GM21576 (cell line): ENCODE data around the gene UQCC2.
A peak's percentile ranks its signal among the peaks of the same experiment; 100 is the strongest.

Experiments used
- ATAC-seq: cut with Tn5 transposase; IDR thresholded peaks from one replicate; pipeline ENCODE4 v1.9.1; 2021; ENCODE audit warnings: mild to moderate bottlenecking, moderate library complexity; ENCODE audit not compliant: unreplicated experiment

UQCC2 gene

DNA sequence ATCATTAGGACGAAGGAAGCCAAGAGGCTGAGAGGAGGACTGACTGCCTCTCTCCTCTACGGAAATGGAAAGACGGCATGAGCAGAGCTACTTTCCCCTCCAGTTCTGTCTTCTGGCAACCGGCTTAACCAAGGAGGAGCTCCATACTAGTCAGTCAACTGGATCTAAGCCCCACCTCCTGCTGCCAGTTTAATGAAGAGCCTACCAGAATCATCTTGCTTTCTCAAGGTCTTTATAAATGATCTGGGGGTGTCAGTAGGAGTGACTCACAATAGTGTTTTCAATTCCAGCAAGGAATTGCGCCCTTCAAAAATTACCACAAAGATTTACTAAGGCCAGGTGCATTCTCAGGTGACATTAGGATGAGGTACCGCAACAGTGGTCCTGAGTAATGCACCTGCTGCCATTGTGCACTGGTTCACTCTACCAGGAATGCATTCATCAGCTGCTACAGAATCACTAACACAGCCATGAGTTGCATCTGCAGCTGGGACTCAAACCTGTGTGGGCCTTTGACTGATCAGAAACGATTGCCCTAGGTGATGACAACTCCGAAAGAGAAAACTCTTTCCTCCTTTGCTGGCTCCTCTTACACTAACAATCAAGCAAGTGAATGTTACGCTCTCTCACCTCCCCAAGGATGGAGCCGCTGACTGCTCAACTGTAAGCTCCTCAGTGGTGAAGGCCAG lies 2.8 kb downstream of the UQCC2 start:
- ATAC-seq: no peak

DNA sequence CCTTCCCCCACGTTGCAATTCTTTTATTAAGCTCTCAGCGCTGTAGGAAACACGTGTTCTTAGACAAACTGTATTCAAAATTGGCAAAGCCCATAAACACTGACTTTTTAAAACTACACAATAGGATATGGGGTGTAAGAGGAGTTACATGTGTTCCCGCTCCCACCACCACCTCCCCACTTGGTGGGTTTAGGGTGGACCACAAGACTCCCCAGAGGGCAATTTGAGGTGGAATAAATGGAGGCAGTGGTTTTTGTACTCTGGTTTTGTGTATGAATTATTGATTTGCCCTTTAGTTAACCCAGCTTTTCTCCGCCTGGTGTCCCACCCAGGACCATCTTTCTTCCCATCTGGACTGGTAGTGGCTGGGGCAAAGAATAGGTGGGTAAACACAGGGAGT lies 3.7 kb downstream of the UQCC2 start:
- no peak for ATAC-seq

DNA sequence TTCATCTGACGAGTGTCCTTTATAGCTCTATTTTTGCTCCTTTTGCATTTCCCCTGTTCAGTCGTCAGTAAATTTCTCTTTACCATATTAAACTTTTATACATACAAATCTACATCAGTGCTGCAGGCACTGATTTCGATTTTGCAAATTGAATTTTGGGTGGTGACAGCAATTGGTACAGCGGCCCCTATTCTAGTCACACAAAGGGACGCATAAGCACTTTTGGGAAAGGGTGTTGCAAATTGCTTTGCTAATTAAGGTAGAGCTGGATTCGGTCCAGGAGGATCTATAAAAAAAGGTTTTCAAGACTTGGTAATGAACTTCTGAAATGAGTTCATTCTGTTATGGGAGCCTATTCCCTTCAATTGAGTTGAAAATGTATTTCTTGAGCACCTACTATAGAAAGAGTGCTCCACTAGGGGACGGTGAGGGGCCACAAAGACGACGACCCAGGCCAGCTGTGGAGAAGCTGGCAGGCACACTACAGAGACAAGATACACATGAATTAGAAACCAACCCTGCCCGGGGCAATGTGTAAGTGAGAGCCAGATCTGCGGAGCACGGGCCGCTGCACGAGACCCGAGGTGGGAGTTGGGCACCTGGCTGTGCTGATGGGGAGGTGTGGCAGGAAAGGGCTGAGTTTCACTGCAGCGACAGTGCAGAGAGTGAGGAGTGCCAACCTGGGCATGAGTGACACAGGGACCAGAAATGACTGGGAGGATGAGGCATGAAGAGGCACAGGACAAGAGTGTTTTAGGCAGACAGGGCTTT lies 5.4 kb downstream of the UQCC2 start:
- ATAC-seq: no peak

DNA sequence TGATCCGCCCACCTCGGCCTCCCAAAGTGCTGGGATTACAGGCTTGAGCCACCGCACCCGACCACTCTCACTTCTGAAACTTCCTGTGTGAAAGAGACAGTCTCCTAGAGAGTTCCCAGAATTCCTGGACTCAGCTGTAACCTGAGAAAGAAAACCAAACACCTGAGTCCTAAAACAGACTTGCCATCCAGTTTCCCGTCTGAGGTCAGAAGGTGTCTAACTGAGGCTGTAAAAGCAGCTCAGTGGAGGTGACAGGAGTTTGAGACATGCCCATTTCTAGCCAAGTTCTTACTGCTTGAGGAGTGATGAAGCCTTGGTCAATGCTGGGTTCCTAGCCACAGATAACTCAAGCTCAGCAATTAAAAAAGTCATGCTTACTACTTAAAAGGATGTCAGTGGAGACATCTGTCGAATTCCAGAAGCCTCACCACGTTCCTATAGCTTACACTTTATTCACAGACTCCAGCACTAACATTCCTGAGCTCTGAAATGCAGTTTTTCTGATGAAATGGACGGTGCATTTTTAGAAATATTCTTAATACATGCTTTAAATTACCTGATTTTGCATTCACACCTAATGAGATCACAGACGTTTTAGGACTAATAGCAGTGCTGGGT lies 6.1 kb downstream of the UQCC2 start:
- ATAC-seq: no peak

DNA sequence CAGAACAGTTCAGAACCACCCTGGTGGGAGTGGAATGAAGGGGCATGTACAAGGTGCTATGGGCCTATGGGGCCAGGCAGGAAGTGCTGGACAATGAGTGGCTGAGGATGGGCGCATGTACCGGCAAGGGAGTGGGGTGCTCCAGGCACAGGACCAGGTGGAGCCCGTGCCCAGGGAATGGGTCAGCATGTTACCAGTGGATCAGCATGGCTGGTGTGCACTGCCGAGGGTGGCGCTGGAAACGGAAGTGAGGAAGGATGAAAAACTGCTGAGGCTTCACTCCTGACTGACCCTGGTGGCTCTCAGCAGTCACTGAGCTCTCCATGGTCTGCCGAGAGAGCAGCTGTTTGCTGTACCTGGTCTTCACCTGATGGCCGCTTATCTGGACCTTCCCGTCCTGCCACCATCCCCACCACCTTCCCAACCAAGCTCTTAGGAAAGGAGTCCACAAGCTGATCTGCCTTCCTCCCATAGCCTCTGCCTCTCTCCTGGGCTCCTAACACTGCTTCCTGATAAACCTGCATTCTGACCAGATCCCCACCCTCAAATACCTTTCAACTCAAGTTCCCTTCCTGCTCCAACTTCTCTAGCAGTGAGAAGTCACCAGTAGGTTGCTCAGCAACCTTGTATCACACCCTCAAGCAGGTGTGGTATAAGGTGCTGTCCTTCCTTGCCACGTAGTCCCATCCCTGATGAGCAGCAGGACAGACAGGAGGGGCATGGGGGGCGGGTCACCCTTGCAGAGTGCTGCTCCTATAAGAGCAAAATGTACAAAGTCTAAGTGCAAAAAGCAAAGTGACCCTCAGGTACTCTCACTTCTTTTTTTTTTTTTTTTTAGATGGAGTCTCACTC lies 7.1 kb downstream of the UQCC2 start:
- ATAC-seq: no peak

DNA sequence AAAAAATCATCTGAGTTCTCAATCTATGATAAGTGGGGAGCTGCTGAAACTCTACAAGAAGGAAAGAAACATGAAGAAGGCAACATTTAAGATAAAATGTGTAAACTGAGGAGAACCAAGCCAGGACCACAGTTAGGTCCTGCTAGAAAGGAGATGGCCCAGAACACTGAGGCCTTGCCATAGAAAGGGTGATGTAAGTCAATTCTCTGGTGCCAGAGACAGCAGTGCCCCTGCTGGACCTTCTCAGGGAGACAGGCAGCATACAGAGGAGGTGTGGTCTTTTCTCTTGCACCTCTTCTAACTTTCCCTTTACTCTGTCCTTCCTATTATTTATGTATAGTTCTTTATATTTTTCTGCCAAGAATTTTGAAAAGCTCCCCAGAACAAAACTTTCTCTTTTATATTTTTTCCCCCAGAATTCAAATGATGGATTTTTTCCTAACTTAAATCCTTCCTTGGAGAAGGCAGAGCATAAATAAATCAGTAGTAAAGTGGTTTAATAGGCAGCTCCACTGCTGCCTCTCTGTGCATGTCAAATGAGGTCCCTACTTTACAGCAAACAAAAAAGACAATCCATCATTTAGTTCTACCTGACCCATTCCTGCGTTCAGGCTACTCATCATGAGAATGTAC lies 9.0 kb downstream of the UQCC2 start:
- ATAC-seq: no peak

DNA sequence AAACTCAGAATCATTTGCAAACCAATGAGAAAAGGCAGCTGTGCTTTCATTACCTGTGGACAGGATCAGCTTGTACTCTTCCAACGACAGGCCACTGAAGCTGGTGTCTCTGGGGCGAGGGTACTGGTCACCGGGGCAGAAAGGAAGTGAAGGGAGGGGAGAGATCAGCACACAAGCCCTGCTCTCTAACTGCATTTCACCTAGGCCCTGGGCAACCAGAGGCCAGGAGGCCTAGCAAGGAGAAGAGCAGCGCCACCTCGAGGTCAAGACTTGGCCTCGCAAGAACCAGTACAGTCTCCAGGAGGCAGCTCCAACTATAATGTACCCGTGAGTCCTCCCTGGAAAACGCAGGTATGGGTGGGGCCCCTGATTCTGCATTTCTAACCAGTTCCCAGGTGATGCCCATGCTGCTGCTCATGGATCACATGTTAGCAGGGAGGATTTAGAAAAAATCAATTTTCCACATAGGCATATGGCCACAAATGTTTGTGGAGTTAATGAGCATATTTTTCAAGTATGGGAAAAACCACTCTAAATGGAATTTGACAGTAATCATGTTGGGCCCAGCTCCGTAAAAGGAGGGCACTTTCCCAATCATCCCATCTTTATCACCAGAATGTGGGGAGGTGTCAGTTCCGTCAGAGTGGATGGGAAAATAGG lies 11.0 kb downstream of the UQCC2 start:
- peak; percentile 57 for ATAC-seq

DNA sequence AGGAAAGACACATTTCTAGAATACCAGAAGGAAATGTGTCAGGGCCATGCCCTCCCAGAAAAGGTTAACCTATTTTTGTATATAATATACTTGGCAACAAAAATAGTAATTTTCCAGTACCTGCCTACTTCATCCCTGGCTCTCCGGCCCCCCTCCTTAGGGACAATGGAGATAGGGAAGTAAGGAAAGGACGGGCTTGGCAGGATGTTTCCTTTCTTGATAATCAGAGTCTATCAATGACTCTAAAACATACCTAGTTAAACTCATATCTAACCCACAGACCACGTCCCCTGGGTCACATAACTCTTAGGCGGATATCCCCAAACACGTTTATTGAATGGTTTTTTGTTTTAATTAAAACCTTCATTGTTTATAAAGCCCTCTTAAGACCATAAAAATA lies 11.8 kb downstream of the UQCC2 start:
- no peak for ATAC-seq

DNA sequence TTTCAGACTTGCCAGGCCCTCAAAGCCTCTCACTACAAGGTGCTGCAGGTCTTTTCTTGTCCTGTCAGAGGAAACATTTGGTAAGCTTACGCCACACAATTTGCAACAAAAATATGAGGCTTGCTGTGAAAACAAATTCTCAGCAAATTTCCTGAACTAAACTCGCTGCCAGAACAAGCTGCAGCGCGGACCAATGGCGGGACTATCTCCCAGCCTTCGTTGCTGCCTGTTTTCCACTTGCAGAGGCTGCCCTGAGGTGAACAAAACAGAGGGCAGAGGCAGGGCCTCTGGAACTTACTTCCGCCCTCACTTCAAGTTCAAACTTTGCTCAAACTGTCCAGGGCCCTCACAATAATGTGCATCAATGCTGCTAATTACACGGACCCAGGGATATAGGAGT lies 12.4 kb downstream of the UQCC2 start:
- no peak for ATAC-seq

DNA sequence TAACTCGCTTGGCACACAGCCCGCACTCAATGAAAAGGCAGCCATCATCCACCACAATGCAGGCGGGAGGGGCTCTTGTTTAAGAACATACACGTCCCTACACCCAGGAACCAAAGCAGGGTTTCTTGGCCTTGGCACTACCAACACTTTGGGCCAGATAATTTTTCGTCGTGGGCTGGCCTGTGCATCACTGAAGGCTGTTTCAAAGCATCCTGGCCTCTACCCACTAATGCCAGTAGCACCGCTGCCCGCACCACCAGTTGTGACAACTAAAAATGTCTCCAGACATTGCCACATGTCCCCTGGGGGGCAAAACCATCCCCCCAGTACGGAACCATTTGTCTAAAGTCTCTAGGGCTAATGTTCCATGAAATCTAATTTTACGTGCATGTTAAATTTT lies 13.0 kb downstream of the UQCC2 start:
- ATAC-seq: no peak

DNA sequence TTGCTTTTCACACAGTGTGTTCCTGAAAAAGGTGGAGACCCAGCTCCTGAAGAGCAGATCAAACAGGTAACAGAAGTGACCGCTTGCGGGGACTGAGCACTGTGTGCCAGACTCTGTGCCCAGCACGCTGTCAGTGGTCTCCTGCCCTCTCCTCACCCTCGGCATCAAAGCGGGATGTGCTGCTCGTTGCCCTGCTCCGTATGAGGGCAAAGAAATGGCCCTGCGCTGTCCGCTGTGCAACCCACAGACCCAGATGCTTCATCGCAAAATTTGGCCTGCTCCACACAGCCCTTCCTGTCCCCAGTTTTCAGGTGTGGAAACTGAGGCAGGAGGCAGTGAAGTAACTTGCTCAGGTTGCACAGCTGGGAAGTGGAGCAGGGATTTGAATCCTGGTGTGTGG lies 13.7 kb downstream of the UQCC2 start:
- no peak for ATAC-seq

DNA sequence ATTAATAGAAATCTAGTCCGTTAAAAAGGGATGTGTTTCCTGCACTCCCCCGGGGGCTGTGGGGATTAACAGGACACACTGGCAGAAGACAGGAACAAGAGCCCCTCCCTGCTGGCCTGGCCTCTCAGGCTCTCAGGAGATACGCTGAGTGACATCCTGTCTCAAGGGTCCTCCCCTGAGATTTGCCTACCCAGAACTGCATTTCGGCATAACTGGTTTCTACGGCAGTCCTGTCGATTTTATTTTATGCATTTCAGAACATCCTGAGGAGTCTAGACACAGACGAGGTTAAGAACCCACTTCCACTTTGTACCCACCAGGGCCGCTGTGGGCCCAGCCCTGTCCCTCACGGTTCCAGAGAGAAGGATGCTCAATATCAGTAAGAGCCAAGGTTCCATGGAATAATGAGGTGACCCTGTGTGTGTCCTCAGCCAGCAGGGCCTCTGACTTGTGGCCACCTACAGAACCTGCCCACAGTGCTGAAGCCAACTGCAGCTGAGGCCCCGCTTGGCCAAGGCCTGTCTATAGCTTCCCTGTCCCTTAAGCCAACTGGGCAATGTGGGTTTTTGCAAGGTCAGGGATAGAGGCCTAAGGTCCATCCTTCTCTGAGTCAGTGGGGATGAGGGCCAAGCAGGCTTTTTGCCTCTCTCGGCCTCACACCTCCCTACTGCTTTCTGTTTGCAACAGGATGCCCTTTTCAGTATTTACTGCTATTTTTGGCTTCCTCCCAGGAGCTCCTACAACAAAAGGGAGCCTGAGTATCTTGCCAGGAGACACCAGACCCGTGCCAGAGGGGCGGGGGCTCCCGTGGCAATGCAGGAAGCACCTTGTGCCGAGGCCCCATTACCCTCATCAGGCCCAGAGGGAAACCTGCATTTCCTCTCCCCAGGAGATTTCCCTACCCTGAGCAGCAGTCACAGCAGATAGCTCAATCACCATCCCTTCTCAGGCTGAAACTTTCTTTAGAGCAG lies 14.7 kb downstream of the UQCC2 start:
- ATAC-seq: no peak

DNA sequence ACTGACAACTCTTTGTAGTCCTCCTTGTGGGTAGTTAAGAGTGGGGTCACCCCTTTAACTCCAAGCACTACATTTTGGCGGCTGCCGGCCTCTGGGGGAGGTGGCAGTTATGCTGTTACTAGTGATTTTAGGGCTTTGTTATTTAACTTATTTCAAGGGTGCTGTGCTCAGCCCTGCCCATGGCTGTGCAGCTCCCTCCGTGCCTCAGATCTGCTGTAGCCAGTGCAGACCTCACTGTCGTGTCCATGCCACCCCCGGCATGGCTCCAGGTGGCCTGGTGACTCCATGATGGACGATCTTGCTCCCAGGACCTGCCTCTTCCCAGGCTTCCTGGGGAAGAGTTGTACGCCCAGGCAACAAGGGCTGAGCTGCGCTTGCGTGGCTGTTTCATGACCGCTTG lies 15.4 kb downstream of the UQCC2 start:
- no peak for ATAC-seq

DNA sequence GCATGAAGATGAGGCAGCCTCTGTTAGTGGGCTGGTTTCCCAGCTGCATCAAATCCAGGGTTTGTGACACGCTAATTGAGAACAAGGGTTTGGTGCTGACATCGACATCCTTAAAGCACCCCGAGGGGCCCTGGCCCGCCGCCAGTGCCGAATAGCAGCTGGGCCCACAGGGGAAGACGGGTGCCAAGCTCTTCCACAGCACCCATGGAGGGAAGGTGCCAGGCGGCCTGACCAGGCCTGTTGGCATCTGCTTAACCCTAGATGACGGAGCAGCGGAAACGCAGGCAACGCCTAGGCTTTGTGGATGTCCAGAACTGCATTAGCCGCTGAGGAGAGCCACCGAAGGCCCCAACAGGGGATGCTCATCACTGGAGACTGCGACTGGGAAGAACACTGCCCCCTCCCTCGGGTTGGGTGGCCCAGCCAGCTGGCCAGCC lies 16.0 kb downstream of the UQCC2 start:
- ATAC-seq: no peak

DNA sequence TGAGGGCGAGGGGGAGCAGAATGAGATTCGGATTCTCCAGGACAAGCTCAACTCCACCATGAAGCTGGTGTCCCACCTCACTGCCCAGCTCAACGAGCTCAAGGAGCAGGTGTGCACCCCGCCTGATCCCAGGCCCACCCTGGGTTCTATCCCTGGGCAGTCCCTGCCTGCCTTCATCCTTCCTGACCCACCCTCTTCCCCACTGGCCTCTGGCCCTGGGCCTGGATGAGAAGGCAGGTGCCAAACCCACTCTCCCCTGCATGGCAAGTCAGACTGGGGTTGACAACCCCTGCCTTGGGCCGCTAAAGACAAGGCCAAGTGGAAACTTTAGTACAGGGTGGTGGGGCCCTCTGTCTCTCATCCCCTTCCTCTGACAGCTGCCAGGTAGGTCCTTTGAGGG lies 16.5 kb downstream of the UQCC2 start:
- no peak for ATAC-seq

DNA sequence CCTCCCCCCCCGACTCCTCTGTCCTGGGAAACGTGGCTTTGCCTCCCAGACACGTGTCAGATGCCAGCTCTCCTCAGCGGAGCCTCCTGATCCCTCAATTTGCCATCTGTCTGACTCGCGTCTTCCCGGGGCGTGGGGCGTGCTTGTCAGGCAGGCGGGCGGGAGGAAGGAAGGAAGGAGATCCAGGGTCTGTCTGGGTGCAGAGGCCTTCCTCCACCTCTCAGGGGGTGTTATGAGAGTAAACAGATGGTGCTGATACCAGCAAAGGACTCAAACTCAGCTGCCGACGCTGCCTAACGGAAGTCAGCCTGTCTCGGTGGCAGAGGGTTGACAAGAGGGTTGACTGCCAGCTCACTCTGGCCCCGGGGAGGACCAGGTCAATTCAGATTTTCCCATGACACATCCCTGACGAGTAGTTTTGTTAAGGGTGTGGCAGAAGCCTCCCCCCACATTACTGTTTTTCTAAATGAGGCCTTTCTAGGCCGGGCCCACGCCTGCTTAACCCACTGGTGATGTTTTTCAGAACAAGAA lies 17.0 kb downstream of the UQCC2 start:
- no peak for ATAC-seq

DNA sequence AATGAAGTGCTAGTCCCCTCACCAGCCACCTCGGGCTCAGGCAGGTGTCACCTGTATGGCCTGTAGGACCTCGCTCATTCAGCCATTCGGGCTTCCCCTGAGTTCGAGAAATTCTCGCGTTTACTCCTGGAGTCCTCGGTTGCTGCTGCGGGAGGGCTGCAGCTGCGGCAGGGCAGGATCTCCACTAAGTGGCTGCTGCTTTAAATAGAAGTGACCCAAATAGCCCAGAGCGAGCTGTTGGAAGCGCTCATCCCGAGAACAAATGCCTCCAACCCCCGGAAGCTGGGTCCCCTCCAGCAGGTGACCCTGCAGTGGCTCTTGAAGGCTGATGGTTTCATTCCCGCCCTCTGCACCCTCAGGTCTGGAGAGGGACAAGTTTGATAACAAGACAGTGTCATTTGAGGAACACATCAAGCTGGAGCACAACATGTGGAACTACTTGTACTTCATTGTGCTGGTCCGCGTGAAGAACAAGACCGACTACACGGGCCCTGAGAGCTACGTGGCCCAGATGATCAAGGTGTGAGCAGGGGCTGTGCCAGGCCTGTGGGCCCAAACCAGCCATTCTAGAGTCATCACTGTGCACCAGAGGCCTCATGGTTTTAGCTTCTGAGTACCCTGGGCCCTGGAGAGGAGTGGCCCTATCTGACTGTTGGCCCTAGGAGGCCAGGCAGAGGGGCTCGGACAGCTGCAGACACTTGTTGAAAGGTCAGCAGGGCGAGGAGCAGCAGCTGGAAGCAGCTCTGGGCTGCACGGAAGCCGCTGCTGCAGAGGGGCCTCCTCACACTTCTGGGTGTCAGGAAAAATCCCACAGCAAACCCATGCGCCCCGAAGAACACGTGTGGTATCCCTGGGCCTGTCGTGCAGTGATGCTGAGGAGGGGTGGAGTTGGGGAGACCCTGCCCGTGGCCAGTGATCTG lies 18.1 kb downstream of the UQCC2 start:
- no peak for ATAC-seq

DNA sequence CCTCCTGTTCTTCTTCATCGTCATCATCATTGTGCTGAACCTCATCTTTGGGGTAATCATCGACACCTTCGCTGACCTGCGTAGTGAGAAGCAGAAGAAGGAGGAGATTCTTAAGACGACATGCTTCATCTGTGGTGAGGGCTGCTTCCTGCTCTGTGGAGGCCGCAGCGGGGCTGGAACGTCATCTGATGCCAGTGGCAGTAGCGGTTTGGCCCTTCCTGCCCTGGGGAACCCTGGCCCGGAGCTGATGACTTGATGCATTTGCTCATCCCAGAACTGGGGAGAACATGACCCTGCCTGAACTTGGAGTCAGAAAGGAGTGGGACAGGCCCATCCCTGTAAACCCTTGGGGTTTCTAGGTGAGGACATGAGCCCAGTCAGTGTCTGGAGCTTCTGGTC lies 18.7 kb downstream of the UQCC2 start:
- ATAC-seq: no peak
